Activated CD8-positive, alpha-beta T cell treated with anti-CD3 and anti-CD28 coated beads for 36 hours (primary cell): Measurements from ENCODE around the gene CD300LG. TPM values are rescaled to one million over a fixed set of nuclear protein-coding genes. Genes with fewer than 3 reads are reported as not detected.

Experiments
- ATAC-seq: fragments of 200-7000 bp; cut with Tn5 transposase; one replicate; pipeline ENCODE4 v1.10.0; 2021; ENCODE audit warnings: mild to moderate bottlenecking, moderate library complexity
- CTCF ChIA-PET: fragments of 350-600 bp; sonication (Branson Sonifier 250); formaldehyde crosslinking; loops from one replicate; lab custom pipeline; 2021; ENCODE audit warnings: antibody characterized with exemption; lab: Charles Lee
- POLR2A ChIA-PET: fragments of 350-600 bp; sonication (Branson Sonifier 250); formaldehyde crosslinking; loops from one replicate; lab custom pipeline; 2021; ENCODE audit warnings: antibody characterized with exemption; lab: Charles Lee
- DNase-seq: peaks from one replicate; pipeline ENCODE4 v3.0.0-alpha.2; 2020
- H3K27ac Mint-ChIP-seq: one replicate; pipeline ENCODE4 v1.8.0; 2021; ENCODE audit warnings: mild to moderate bottlenecking, mixed read lengths
- H3K27me3 Mint-ChIP-seq: one replicate; pipeline ENCODE4 v1.8.0; 2021; ENCODE audit warnings: mixed read lengths
- H3K36me3 Mint-ChIP-seq: one replicate; pipeline ENCODE4 v1.8.0; 2021; ENCODE audit warnings: low read depth, mixed read lengths
- H3K4me1 Mint-ChIP-seq: one replicate; pipeline ENCODE4 v1.8.0; 2021; ENCODE audit warnings: low read depth, mixed read lengths
- H3K4me3 Mint-ChIP-seq: one replicate; pipeline ENCODE4 v1.8.0; 2021; ENCODE audit warnings: mild to moderate bottlenecking, moderate library complexity, mixed read lengths
- H3K9me3 Mint-ChIP-seq: one replicate; pipeline ENCODE4 v1.8.0; 2021; ENCODE audit warnings: mixed read lengths
- intact Hi-C: fragments of 100-400 bp; cut with micrococcal nuclease; formaldehyde crosslinking; loops from one replicate; pipeline ENCODE4 v1.10.0; 2022
- total RNA-seq, 2 experiments: library from RNA; stranded (reverse); gene quantifications; one replicate each; pipeline ENCODE4 v1.2.3, GENCODE V29; 2021
- TF ChIP-seq, protein P1 (sequence below): fragments of 200-600 bp; IDR thresholded peaks from one replicate; pipeline ENCODE4 v1.8.0; 2022; ENCODE audit warnings: antibody characterized with exemption, mild to moderate bottlenecking

The CD300LG gene
- total RNA-seq, 2 experiments from 2014 or later = not detected

DNA sequence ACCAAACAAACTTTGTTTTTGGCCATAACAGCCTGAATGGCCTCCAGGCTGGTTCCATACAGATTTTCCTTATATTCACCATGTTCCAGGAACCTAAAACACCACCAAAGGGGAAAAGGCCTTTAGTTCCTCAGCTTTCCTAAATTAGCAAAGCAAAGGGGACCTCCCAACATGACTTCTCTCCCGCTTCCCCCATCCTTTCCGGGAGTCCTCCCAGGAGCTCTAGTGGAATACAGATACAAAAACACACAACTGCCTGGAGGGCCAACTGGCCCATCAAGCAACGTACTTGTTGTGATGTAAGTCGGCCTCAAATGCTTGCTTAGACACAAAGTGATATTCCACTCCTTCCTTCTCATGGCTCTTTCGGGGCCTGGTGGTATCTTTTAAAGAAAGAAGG is 36.2 kb upstream of the CD300LG start:
- Mint-ChIP-seq H3K27ac (no peak overlapping the region), H3K36me3 (no peaks in the 10 kb centered on the region), H3K4me1 (no peaks in the 10 kb centered on the region), H3K9me3 (no peaks in the 10 kb centered on the region), H3K4me3 (no peak overlapping the region), H3K27me3 (peaks cover 7% of the 10 kb centered on the region)
- intact Hi-C loops = no loop called here
- DNase-seq (no peak), ATAC-seq (no peak)
- ChIA-PET POLR2A (no interaction called here), CTCF (no interaction called here)
- TF ChIP-seq, protein P1, sequence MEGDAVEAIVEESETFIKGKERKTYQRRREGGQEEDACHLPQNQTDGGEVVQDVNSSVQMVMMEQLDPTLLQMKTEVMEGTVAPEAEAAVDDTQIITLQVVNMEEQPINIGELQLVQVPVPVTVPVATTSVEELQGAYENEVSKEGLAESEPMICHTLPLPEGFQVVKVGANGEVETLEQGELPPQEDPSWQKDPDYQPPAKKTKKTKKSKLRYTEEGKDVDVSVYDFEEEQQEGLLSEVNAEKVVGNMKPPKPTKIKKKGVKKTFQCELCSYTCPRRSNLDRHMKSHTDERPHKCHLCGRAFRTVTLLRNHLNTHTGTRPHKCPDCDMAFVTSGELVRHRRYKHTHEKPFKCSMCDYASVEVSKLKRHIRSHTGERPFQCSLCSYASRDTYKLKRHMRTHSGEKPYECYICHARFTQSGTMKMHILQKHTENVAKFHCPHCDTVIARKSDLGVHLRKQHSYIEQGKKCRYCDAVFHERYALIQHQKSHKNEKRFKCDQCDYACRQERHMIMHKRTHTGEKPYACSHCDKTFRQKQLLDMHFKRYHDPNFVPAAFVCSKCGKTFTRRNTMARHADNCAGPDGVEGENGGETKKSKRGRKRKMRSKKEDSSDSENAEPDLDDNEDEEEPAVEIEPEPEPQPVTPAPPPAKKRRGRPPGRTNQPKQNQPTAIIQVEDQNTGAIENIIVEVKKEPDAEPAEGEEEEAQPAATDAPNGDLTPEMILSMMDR = no peak

GRCh38 chr17:43812396-43813265 is 34.3 kb upstream of the CD300LG start:
- CTCF ChIA-PET = interaction anchor here (1.3 to 1.4 kb wide), 2 partner anchors 34 to 66 kb away, joined by 3 to 4 read pairs; no protein-coding TSS in a partner anchor
- H3K4me3 Mint-ChIP-seq = no peak overlapping the region
- H3K27ac Mint-ChIP-seq = no peak overlapping the region
- ATAC-seq = no peak
- H3K4me1 Mint-ChIP-seq = no peaks in the 10 kb centered on the region
- peaks cover 5% of the 10 kb centered on the region for H3K27me3 Mint-ChIP-seq
- H3K36me3 Mint-ChIP-seq = no peaks in the 10 kb centered on the region
- TF ChIP-seq, protein P1 = no peak
- intact Hi-C loops = no loop called here
- no peak for DNase-seq
- POLR2A ChIA-PET = no interaction called here
- H3K9me3 Mint-ChIP-seq = no peaks in the 10 kb centered on the region

GRCh38 chr17:43813386-43813785 is 33.6 kb upstream of the CD300LG start:
- intact Hi-C loops = no loop called here
- CTCF ChIA-PET = interaction anchor here (1.3 to 1.4 kb wide), 2 partner anchors 33 to 65 kb away, joined by 3 to 4 read pairs; no protein-coding TSS in a partner anchor
- H3K27me3 Mint-ChIP-seq = peaks cover 4% of the 10 kb centered on the region
- TF ChIP-seq, protein P1 = no peak
- H3K9me3 Mint-ChIP-seq = no peaks in the 10 kb centered on the region
- no peaks in the 10 kb centered on the region for H3K4me1 Mint-ChIP-seq
- no peak overlapping the region for H3K4me3 Mint-ChIP-seq
- POLR2A ChIA-PET = no interaction called here
- no peaks in the 10 kb centered on the region for H3K36me3 Mint-ChIP-seq
- no peak overlapping the region for H3K27ac Mint-ChIP-seq
- DNase-seq = no peak
- no peak for ATAC-seq

DNA sequence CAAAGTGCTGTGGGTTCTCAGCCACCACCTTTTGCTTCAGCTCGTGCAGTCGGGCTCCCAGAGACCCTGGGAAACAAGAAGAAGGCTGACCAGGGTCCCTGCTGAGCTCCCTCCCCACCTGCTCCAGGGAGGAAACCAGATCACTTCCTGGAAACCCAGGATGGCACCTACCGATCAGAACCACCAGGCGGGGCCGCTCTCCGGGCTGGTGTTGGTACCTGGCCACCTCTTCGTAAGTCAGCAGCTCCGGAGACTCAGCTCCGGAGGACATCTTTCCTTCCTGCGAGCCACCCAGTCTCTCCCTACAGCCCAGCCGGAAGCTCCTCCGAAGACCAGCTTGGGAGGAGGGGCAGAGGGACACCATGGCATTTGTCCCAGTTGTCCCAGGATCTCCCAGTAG is 33.0 kb upstream of the CD300LG start:
- no peaks in the 10 kb centered on the region for H3K4me1 Mint-ChIP-seq
- CTCF ChIA-PET = interaction anchor here (1.3 kb wide), 1 partner anchor 65 kb away, joined by 3 read pairs; no protein-coding TSS in a partner anchor
- intact Hi-C loops = no loop called here

More for the DNA sequence above, 33.0 kb upstream of the CD300LG start:
- H3K27ac Mint-ChIP-seq = no peak overlapping the region
- H3K36me3 Mint-ChIP-seq = no peaks in the 10 kb centered on the region
- H3K27me3 Mint-ChIP-seq = peaks cover 1% of the 10 kb centered on the region
- POLR2A ChIA-PET = no interaction called here
- DNase-seq (no peak), ATAC-seq (no peak)
- TF ChIP-seq, protein P1 = no peak
- H3K9me3 Mint-ChIP-seq = no peaks in the 10 kb centered on the region
- H3K4me3 Mint-ChIP-seq = no peak overlapping the region
